ENCODE data around the gene FOXJ3. TPM values are rescaled to one million over a fixed set of nuclear protein-coding genes. Genes with fewer than 3 reads are reported as not detected.

FOXJ3 gene
- total RNA-seq, 1 donor = 37.3 TPM

- no peaks in the 10 kb centered on the region for H3K36me3 ChIP-seq (ENCODE audit: insufficient read depth, low read length)
- peaks cover 62% of the 10 kb centered on the region for H3K79me2 ChIP-seq (ENCODE audit: insufficient read depth, low read length)
- H3K27ac ChIP-seq (ENCODE audit: low read depth, low read length) = no peak overlapping the region
- H3K4me2 ChIP-seq (ENCODE audit: insufficient read depth, low read length) = no peak overlapping the region
- no peaks in the 10 kb centered on the region for H3K27me3 ChIP-seq (ENCODE audit: insufficient read depth, low read length)
- no peak overlapping the region for H2AFZ ChIP-seq (ENCODE audit: low read length)
- no peak for DNase-seq (ENCODE audit: insufficient read length, low spot score, missing footprints)
- TF ChIP-seq CTCF (IDR thresholded peaks at IDR 0.05; ENCODE audit: extremely low read depth, low read depth, low read length) = no peak
- H3K4me3 ChIP-seq (ENCODE audit: insufficient read depth, low read length) = no peak overlapping the region
- H3K4me1 ChIP-seq (ENCODE audit: insufficient read depth, low read length) = no peaks in the 10 kb centered on the region
- H4K20me1 ChIP-seq (ENCODE audit: insufficient read depth, low read length) = peaks cover 30% of the 10 kb centered on the region
- H3K9me3 ChIP-seq (ENCODE audit: low read depth, low read length) = no peaks in the 10 kb centered on the region
These were observed 68.5 kb downstream of the FOXJ3 start for GRCh38 chr1:42266253-42267135.

GRCh38 chr1:42264511-42265190 is 70.4 kb downstream of the FOXJ3 start:
- H4K20me1 ChIP-seq (ENCODE audit: insufficient read depth, low read length) = peaks cover 24% of the 10 kb centered on the region
- H3K36me3 ChIP-seq (ENCODE audit: insufficient read depth, low read length) = no peaks in the 10 kb centered on the region
- no peak for DNase-seq (ENCODE audit: insufficient read length, low spot score, missing footprints)
- H3K4me1 ChIP-seq (ENCODE audit: insufficient read depth, low read length) = peaks cover 6% of the 10 kb centered on the region
- TF ChIP-seq CTCF (IDR thresholded peaks at IDR 0.05; ENCODE audit: extremely low read depth, low read depth, low read length) = no peak
- H2AFZ ChIP-seq (ENCODE audit: low read length) = no peak overlapping the region
- H3K27me3 ChIP-seq (ENCODE audit: insufficient read depth, low read length) = no peaks in the 10 kb centered on the region
- peaks cover 51% of the 10 kb centered on the region for H3K79me2 ChIP-seq (ENCODE audit: insufficient read depth, low read length)
- no peaks in the 10 kb centered on the region for H3K9me3 ChIP-seq (ENCODE audit: low read depth, low read length)
- no peak overlapping the region for H3K27ac ChIP-seq (ENCODE audit: low read depth, low read length)
- H3K4me2 ChIP-seq (ENCODE audit: insufficient read depth, low read length) = no peak overlapping the region
- no peak overlapping the region for H3K4me3 ChIP-seq (ENCODE audit: insufficient read depth, low read length)

- H3K9me3 ChIP-seq (ENCODE audit: low read depth, low read length) = no peaks in the 10 kb centered on the region
- H3K4me2 ChIP-seq (ENCODE audit: insufficient read depth, low read length) = no peak overlapping the region
- H3K36me3 ChIP-seq (ENCODE audit: insufficient read depth, low read length) = no peaks in the 10 kb centered on the region
- H3K27ac ChIP-seq (ENCODE audit: low read depth, low read length) = no peak overlapping the region
- no peak overlapping the region for H2AFZ ChIP-seq (ENCODE audit: low read length)
- TF ChIP-seq CTCF (IDR thresholded peaks at IDR 0.05; ENCODE audit: extremely low read depth, low read depth, low read length) = no peak
- H4K20me1 ChIP-seq (ENCODE audit: insufficient read depth, low read length) = peaks cover 34% of the 10 kb centered on the region
- H3K27me3 ChIP-seq (ENCODE audit: insufficient read depth, low read length) = no peaks in the 10 kb centered on the region
- peaks cover 16% of the 10 kb centered on the region for H3K4me1 ChIP-seq (ENCODE audit: insufficient read depth, low read length)
- H3K79me2 ChIP-seq (ENCODE audit: insufficient read depth, low read length) = peaks cover 46% of the 10 kb centered on the region
- DNase-seq (ENCODE audit: insufficient read length, low spot score, missing footprints) = no peak
- H3K4me3 ChIP-seq (ENCODE audit: insufficient read depth, low read length) = no peak overlapping the region
These were observed 72.0 kb downstream of the FOXJ3 start for GRCh38 chr1:42263019-42263418.

Data from osteoblast (primary cell).